Activated T-helper 2 cell treated with anti-CD3 and anti-CD28 coated beads, Interferon-gamma antibody, Interleukin-2, Interleukin-4, amounts not matched to agents 10 μg/mL and 5 μg/mL and 100 μg/mL, durations not matched to agents 14 hours and 24 hours and 36 hours (primary cell): Measurements from ENCODE around the gene ZNF396. TPM values are rescaled to one million over a fixed set of nuclear protein-coding genes. Genes with fewer than 3 reads are reported as not detected.

Experiments
- DNase-seq: peaks from one replicate; pipeline ENCODE4 v3.0.0; 2021; ENCODE audit warnings: low spot score
- H3K27ac Mint-ChIP-seq: one replicate; pipeline ENCODE4 v1.8.0; 2021; ENCODE audit warnings: mixed read lengths
- H3K27me3 Mint-ChIP-seq: one replicate; pipeline ENCODE4 v1.8.0; 2021; ENCODE audit warnings: low read depth, mixed read lengths
- H3K36me3 Mint-ChIP-seq: one replicate; pipeline ENCODE4 v1.8.0; 2021; ENCODE audit warnings: low read depth, mixed read lengths
- H3K4me1 Mint-ChIP-seq: one replicate; pipeline ENCODE4 v1.8.0; 2021; ENCODE audit warnings: low read depth, mixed read lengths
- H3K4me3 Mint-ChIP-seq: one replicate; pipeline ENCODE4 v1.8.0; 2021; ENCODE audit warnings: low read depth, mild to moderate bottlenecking, moderate library complexity, mixed read lengths
- H3K9me3 Mint-ChIP-seq: one replicate; pipeline ENCODE4 v1.8.0; 2021; ENCODE audit warnings: mixed read lengths
- intact Hi-C: fragments of 100-400 bp; cut with micrococcal nuclease; formaldehyde crosslinking; loops from one replicate; pipeline ENCODE4 v1.15.1; 2023
- total RNA-seq: library from RNA; stranded (reverse); gene quantifications from 2 replicates; pipeline ENCODE4 v1.2.3, GENCODE V29; 2022

Gene ZNF396
- total RNA-seq, 1 donor from 2014 or later, result 0.32 TPM

DNA sequence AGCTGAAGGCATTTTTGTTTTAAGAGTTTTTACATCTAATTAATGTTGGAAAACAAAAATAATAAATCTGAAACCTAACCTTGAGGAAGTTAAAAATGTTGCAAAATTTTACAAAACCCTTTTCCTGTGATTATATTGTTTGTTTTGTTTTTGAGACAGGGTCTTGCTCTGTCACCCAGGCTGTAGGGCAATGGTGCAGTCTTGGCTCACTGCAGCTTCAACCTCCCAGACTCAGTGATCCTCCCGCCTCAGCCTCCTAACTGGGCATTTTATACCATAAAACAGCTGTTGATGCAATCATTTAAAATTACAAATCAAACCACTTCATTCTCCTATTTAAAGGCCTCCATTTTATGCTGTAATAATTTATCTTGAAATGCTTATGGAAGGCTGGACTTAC, 31.2 kb downstream of the ZNF396 start:
- peaks cover 17% of the 10 kb centered on the region for H3K4me1 Mint-ChIP-seq
- peaks cover 2% of the 10 kb centered on the region for H3K27me3 Mint-ChIP-seq
- intact Hi-C loops, result loop anchor here (2.0 kb wide), 1 partner anchor 31 kb away; the partner anchor contains the start of gene ZNF396
- no peaks in the 10 kb centered on the region for H3K9me3 Mint-ChIP-seq
- no peak for DNase-seq
- H3K36me3 Mint-ChIP-seq, result peaks cover 13% of the 10 kb centered on the region
- no peak overlapping the region for H3K4me3 Mint-ChIP-seq
- H3K27ac Mint-ChIP-seq, result no peak overlapping the region

DNA sequence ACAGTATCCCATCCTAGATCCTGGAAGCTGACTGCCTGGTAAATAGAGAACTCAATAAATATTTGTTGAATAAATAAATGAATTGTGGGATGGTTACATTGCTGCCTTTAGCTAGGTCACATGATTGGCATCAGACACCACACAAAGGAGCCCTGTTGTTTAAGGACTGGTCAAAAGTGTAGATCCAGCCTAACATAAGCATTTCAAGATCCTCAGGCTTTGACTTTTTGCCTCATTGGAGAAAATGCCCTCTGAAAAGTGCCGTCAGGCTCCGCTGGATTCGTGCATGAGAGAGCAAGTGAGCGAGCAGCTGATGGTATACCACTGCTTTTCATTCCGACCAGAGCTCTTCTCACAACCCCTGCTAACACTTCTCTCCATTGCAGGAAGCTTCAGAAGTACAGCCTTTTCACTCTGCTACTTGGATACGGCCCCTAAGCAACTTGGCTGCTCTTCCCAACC, 31.6 kb downstream of the ZNF396 start:
- no peaks in the 10 kb centered on the region for H3K9me3 Mint-ChIP-seq
- intact Hi-C loops, result loop anchor here (2.0 kb wide), 1 partner anchor 31 kb away; the partner anchor contains the start of gene ZNF396
- H3K36me3 Mint-ChIP-seq, result peaks cover 13% of the 10 kb centered on the region
- H3K27ac Mint-ChIP-seq, result peak overlapping the region; percentile 72
- peak overlapping the region; percentile 94 for H3K4me3 Mint-ChIP-seq
- H3K27me3 Mint-ChIP-seq, result peaks cover 2% of the 10 kb centered on the region
- no peak for DNase-seq
- peaks cover 18% of the 10 kb centered on the region for H3K4me1 Mint-ChIP-seq

DNA sequence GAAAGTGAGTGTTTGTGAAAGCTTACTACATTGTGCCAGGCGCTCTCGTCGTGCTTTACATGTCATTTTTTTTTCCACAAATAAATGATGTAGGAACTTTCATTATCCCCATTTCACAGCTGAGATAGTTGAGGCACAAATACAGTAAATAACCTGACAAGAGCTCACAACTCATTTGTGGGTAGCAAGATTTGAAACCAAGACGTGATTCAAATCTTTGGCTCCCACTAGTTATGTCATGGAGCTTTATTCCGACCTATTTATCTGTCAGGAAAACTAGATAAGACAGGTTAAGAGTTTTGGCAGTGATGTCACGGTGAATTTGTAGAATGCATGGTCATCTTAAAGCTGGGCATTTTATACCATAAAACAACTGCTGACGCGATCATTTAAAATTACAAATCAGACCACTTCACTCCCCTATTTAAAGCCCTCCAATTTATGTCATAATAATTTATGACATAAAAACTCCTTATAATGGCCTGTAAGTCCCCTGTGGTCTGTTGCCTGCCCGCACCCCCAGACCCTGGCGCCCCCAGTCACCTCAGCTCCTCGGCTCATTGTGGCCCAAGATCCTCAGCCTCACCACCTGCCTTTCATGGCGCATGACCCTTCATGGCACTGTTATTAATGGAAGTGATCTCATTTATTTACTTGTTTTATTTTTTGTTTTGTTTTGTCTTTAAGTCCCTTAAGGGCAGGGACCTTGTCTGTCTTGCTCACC, 32.2 kb downstream of the ZNF396 start:
- peak overlapping the region; percentile 83 for H3K27ac Mint-ChIP-seq
- no peaks in the 10 kb centered on the region for H3K9me3 Mint-ChIP-seq
- H3K4me3 Mint-ChIP-seq, result peak overlapping the region; percentile 94
- peaks cover 22% of the 10 kb centered on the region for H3K4me1 Mint-ChIP-seq
- H3K27me3 Mint-ChIP-seq, result peaks cover 2% of the 10 kb centered on the region
- intact Hi-C loops, result loop anchor here (1.0 to 2.0 kb wide), 5 partner anchors 32 to 304 kb away; partner anchors contain the start of genes INO80C, MAPRE2, ZNF396 and ZSCAN30
- H3K36me3 Mint-ChIP-seq, result peaks cover 19% of the 10 kb centered on the region
- no peak for DNase-seq

DNA sequence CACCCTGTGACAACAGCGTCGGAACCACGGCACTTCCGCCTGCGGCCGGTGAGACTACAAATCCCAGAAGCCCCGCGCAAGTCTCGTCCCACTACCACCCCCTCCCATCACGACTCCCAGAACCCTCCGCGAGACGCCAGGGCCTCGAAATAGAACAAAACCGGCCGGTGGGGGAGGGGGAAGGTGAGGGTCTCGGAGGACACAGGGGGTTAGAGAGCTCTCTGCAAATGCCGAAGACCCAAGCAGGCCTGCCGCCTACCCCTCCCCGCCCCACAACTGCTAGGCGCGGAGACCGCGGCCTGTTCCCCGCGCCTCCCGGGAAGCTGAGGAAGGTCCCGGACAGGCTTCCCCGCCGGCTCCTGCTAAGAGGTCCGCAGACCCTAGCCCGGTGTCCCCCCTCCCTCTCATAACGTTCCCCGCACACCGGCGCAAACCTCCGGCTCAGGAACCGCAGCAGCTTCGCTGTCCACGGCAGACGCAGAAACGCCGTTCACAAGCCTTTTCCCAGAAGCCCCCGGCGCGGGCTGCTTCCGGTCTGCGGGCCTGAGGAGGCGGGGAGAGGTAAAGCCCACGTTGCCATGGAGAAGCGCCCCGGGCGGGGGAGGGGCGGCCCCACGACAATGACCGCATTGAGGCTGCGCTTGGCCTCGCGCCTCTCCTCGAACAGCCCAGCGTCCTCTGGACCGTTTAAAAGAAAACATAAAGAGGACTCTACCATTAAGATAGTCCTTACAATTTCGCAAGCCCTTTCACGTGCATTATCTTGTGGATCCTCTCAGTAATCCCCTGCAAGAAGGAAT, 33.0 kb downstream of the ZNF396 start, which contains the start of gene ZNF24:
Gene ZNF24, minus strand, starts transcription at position 485 of the 800 bp plus-strand sequence. CDS start 3,770 bp downstream, outside the sequence.
- peak within 1 kb of the TSS; percentile 94 for H3K4me3 Mint-ChIP-seq
- H3K9me3 Mint-ChIP-seq, result no peaks in the 10 kb centered on the region
- peak; percentile 87 for DNase-seq
- no peaks in the 10 kb centered on the region for H3K27me3 Mint-ChIP-seq
- H3K4me1 Mint-ChIP-seq, result peaks cover 24% of the 10 kb centered on the region
- H3K36me3 Mint-ChIP-seq, result peaks cover 27% of the 10 kb centered on the region
- peak within 1 kb of the TSS; percentile 83 for H3K27ac Mint-ChIP-seq
- intact Hi-C loops, result loop anchor here (1.0 to 2.0 kb wide), 5 partner anchors 33 to 303 kb away; partner anchors contain the start of genes INO80C, MAPRE2, ZNF396 and ZSCAN30

DNA sequence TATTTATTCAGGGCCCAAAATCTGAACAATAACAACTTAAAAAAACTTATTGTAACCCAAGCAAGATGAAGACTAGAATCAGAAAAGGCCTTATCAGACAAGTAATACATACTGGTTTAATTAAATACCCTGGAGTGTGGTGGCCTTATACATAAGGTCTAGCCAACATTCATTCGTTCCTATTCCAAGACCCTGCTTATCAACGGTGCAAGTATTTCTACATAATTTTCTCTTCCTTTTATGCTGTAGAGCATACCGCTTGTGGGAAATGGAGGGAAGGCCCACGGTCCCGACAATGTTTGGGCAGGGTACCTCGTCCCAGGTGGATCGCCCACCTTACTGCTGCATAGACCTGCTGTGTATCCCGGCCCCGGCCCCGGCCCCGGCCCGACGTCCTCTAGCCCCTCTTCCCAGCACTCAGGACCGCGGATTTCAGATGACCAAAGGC, 33.6 kb downstream of the ZNF396 start:
- Mint-ChIP-seq H3K4me1 (peaks cover 24% of the 10 kb centered on the region), H3K36me3 (peaks cover 33% of the 10 kb centered on the region), H3K4me3 (peak overlapping the region; percentile 94), H3K27ac (peak overlapping the region; percentile 83), H3K9me3 (no peaks in the 10 kb centered on the region), H3K27me3 (no peaks in the 10 kb centered on the region)
- intact Hi-C loops, result no loop called here
- DNase-seq, result no peak

DNA sequence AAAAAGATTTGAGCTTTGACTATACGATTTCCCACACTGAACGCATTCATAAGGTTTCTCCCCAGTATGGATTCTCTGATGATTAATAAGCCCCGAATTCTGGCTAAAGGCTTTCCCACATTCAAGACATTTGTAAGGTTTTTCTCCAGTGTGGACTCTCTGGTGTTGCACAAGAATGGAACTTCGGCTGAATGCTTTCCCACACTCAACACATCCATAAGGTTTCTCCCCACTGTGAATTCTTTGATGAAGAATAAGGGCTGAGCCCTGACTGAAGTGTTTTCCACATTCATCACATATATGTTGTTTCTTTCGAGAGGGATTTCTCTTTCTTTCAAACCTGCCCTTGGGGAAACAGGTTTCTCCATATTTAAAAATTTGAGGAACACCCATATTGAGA, 39.9 kb downstream of the ZNF396 start:
- Mint-ChIP-seq H3K4me3 (no peak overlapping the region), H3K27ac (no peak overlapping the region), H3K27me3 (no peaks in the 10 kb centered on the region), H3K36me3 (peaks cover 88% of the 10 kb centered on the region), H3K9me3 (no peaks in the 10 kb centered on the region), H3K4me1 (peaks cover 10% of the 10 kb centered on the region)
- no peak for DNase-seq
- intact Hi-C loops, result no loop called here

DNA sequence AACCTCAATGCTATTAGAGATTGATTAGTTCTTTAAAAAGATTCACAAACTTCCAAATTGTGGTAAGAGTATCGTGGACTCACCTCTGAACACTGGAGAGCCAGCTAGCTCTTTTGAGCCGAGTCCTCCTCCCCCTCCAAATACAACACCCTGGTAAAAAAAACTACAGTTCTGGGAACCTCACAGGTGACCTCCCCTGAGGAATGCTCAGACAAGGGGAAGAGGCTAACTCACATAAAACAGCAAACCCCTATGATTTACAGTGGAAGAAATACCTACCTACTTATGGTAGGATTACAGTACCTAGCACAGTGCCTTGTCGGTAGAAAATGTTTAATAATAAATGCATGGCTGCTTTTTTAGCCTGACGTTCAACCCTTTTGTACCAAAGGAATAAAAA, 41.3 kb downstream of the ZNF396 start:
- no peaks in the 10 kb centered on the region for H3K9me3 Mint-ChIP-seq
- intact Hi-C loops, result no loop called here
- no peak for DNase-seq
- peaks cover 83% of the 10 kb centered on the region for H3K36me3 Mint-ChIP-seq
- H3K27me3 Mint-ChIP-seq, result no peaks in the 10 kb centered on the region
- H3K4me3 Mint-ChIP-seq, result no peak overlapping the region
- H3K27ac Mint-ChIP-seq, result no peak overlapping the region
- peaks cover 10% of the 10 kb centered on the region for H3K4me1 Mint-ChIP-seq

DNA sequence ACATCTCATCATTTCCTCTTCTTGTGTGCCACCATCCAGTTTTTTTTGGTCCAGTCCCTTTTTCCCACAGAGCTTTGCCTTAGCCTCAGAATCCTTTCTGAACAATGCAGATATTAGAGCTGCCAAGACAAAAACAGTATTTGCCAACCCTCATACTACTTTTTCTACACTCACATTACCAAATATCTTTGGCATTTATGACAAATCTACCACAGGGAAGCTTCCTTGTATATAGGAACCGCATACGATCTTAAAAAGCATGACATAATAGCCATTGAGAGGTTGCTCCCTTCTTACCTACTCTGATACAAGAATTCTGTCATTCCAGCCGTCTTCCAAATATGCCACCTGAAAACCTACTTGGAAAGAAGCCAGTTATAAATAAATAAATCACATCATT, 42.3 kb downstream of the ZNF396 start:
- no peak for DNase-seq
- Mint-ChIP-seq H3K4me1 (peaks cover 5% of the 10 kb centered on the region), H3K27me3 (no peaks in the 10 kb centered on the region), H3K36me3 (peaks cover 76% of the 10 kb centered on the region), H3K27ac (no peak overlapping the region), H3K9me3 (no peaks in the 10 kb centered on the region), H3K4me3 (no peak overlapping the region)
- intact Hi-C loops, result no loop called here

DNA sequence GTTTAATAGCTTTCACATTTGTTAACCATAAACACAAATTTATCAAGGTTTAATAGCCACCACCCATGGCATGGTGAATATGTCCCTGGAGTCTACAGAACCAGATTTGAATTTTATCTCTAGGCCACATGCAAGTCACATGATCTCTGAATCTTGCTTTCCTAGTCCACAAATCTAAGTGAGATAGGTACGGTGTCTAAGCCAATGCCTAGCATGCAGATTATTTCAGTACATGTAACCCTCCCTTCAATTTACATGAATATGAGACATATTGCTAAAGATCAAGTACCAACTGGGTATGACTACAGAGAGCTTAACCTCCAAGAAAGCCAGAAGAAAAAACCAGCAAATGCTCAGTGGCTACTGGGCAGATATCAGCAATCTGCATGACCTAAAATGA, 42.9 kb downstream of the ZNF396 start:
- no peaks in the 10 kb centered on the region for H3K9me3 Mint-ChIP-seq
- H3K27ac Mint-ChIP-seq, result no peak overlapping the region
- peaks cover 3% of the 10 kb centered on the region for H3K4me1 Mint-ChIP-seq
- intact Hi-C loops, result no loop called here
- no peak for DNase-seq
- no peak overlapping the region for H3K4me3 Mint-ChIP-seq
- no peaks in the 10 kb centered on the region for H3K27me3 Mint-ChIP-seq
- H3K36me3 Mint-ChIP-seq, result peaks cover 70% of the 10 kb centered on the region

DNA sequence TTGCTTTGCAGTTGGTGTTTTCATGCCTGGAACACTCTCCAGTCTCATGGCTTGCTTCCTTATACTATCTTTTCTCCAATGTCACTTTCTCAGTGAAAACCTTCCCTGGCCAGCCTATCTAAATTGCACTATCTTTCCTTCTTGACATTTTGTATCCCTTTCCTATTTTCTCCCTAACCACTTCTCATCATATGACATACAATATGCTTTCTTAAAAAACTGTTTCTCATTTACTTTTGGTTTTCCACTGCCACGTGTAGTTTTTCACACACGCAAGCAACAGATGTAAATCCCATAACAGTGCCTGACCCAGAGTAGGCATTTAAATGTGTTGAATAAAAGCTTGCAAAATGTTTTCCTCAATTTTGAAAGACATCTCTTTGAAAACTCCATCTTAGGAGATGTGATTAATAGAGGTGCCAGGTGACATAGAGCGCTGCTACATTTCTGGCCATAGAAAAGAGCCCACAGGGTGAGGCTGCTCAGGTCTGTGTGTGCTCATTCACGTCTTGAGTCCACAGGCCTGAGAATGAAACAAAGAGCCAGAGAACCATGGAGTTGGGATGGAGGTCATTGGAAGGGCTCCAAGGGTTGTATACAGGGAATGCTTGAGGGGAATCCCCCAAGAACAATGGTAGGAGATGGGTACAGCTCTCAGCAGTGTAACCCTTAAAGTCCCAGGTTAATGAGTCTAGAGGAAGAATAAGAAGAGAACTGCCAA, 45.6 kb downstream of the ZNF396 start:
- Mint-ChIP-seq H3K27me3 (no peaks in the 10 kb centered on the region), H3K36me3 (peaks cover 46% of the 10 kb centered on the region), H3K27ac (no peak overlapping the region), H3K9me3 (peaks cover 5% of the 10 kb centered on the region), H3K4me3 (no peak overlapping the region), H3K4me1 (peaks cover 3% of the 10 kb centered on the region)
- intact Hi-C loops, result no loop called here
- no peak for DNase-seq

DNA sequence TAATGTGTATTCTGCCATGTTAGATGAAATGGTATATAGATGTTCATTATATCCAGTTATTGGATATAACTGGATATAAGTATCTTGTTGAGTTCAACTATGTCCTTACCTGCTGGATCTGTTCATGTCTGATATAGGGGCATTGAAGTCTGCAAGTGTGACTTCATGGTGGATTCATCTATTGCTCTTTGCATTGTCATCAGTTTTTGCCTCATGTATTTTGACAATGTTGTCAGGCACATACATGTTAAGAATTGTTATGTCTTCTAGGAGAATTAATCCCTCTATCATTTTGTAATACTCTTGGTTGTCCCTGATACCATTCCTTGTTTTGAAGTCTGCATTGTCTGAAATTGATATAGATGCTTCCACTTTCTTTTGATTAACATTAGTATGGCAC, 48.3 kb downstream of the ZNF396 start:
- Mint-ChIP-seq H3K4me3 (no peak overlapping the region), H3K27me3 (no peaks in the 10 kb centered on the region), H3K27ac (no peak overlapping the region), H3K36me3 (peaks cover 20% of the 10 kb centered on the region), H3K9me3 (peaks cover 5% of the 10 kb centered on the region), H3K4me1 (peaks cover 2% of the 10 kb centered on the region)
- no peak for DNase-seq
- intact Hi-C loops, result no loop called here

DNA sequence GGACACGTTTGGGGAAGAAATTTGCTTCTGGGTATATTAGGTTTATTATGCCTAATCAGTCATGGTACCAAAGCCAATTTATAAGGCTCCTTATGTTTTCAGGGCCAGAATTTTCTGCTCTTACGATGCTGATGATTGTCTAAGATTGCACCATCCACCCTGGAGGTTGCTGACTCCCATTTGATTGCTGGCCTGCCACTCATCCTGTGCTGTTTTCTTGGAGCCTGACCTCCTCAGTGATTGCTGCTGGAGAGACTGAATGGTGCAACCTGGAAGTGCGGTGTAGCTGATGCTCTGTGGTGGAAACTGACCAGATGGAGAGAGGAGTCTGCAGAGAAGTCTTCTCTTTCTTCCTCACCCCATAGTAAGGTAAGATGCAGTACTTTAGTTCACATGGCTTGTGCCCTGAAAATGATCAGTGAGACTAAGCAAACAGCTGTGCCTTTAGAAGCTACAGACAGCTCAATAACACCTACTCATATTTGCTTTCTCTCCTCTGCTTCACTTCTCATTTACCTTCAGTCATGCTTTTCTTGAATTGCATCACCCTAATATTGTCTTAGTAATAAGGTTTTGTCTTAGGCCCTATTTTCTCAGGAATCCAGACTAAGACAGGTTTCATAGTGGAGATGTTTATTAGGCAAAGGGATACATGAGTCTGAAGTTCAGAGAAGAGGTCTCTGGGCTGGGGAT, 50.3 kb downstream of the ZNF396 start:
- intact Hi-C loops, result no loop called here
- Mint-ChIP-seq H3K4me3 (no peak overlapping the region), H3K9me3 (peaks cover 5% of the 10 kb centered on the region), H3K36me3 (peaks cover 3% of the 10 kb centered on the region), H3K27me3 (no peaks in the 10 kb centered on the region), H3K27ac (no peak overlapping the region), H3K4me1 (no peaks in the 10 kb centered on the region)
- DNase-seq, result no peak
